Astrocyte (in vitro differentiated cells and primary cell): ENCODE measurements around the gene MRGPRE. TPM values are rescaled to one million over a fixed set of nuclear protein-coding genes. Genes with fewer than 3 reads are reported as not detected.

Experiments used
- DNase-seq: peaks from one replicate; pipeline ENCODE4 v3.0.0-alpha.2; 2010; ENCODE audit warnings: low read depth
- FAIRE-seq: peaks from 2 replicates; lab custom pipeline; 2011; peaks lifted over from hg19 to GRCh38; lab: Jason Lieb, UNC
- H2AFZ ChIP-seq: 2 replicates; pipeline ENCODE4 v1.6.0; 2012; ENCODE audit warnings: low read depth, low read length, inconsistent platforms
- H3K27ac ChIP-seq: 2 replicates; pipeline ENCODE4 v1.5.1; 2011; ENCODE audit warnings: low read depth, low read length, inconsistent platforms
- H3K27me3 ChIP-seq: 2 replicates; pipeline ENCODE4 v1.6.0; 2011; ENCODE audit warnings: low read length, inconsistent platforms; ENCODE audit not compliant: insufficient read depth
- H3K36me3 ChIP-seq: 2 replicates; pipeline ENCODE4 v1.5.1; 2011; ENCODE audit warnings: low read length, inconsistent platforms; ENCODE audit not compliant: insufficient read depth
- H3K4me1 ChIP-seq: 2 replicates; pipeline ENCODE4 v1.5.1; 2011; ENCODE audit warnings: low read length, inconsistent platforms; ENCODE audit not compliant: insufficient read depth
- H3K4me2 ChIP-seq: 2 replicates; pipeline ENCODE4 v1.6.0; 2012; ENCODE audit warnings: low read length, inconsistent platforms
- H3K4me3 ChIP-seq: 2 replicates; pipeline ENCODE4 v1.5.1; 2011; ENCODE audit warnings: low read depth, mild to moderate bottlenecking, low read length, inconsistent platforms; ENCODE audit not compliant: insufficient read depth
- H3K79me2 ChIP-seq: 2 replicates; pipeline ENCODE4 v1.6.0; 2012; ENCODE audit warnings: mild to moderate bottlenecking, low read length, inconsistent platforms; ENCODE audit not compliant: insufficient read depth
- H3K9ac ChIP-seq: 2 replicates; pipeline ENCODE4 v1.6.0; 2012; ENCODE audit warnings: mild to moderate bottlenecking, low read length, inconsistent platforms
- H3K9me3 ChIP-seq: 2 replicates; pipeline ENCODE4 v1.5.1; 2012; ENCODE audit warnings: low read depth, mild to moderate bottlenecking, low read length, inconsistent platforms; ENCODE audit not compliant: insufficient read depth
- H4K20me1 ChIP-seq: 2 replicates; pipeline ENCODE4 v1.6.0; 2012; ENCODE audit warnings: low read length, inconsistent platforms; ENCODE audit not compliant: insufficient read depth
- H3K27ac Mint-ChIP-seq: one replicate; pipeline ENCODE4 v1.8.0; 2021; ENCODE audit warnings: mild to moderate bottlenecking, mixed read lengths; ENCODE audit not compliant: unreplicated experiment
- H3K27me3 Mint-ChIP-seq: one replicate; pipeline ENCODE4 v1.8.0; 2021; ENCODE audit warnings: low read depth, mixed read lengths; ENCODE audit not compliant: unreplicated experiment
- H3K36me3 Mint-ChIP-seq: one replicate; pipeline ENCODE4 v1.8.0; 2021; ENCODE audit warnings: low read depth, mixed read lengths; ENCODE audit not compliant: unreplicated experiment
- H3K4me1 Mint-ChIP-seq: one replicate; pipeline ENCODE4 v1.8.0; 2021; ENCODE audit warnings: low read depth, mixed read lengths; ENCODE audit not compliant: unreplicated experiment
- H3K4me3 Mint-ChIP-seq: one replicate; pipeline ENCODE4 v1.8.0; 2021; ENCODE audit warnings: mild to moderate bottlenecking, moderate library complexity, mixed read lengths; ENCODE audit not compliant: unreplicated experiment
- H3K9me3 Mint-ChIP-seq: one replicate; pipeline ENCODE4 v1.8.0; 2021; ENCODE audit warnings: mild to moderate bottlenecking, mixed read lengths; ENCODE audit not compliant: unreplicated experiment
- CTCF ChIP-seq: IDR thresholded peaks from 2 replicates; pipeline ENCODE4 v1.5.1; 2011; ENCODE audit warnings: low read depth, mild to moderate bottlenecking, inconsistent platforms, low read length, moderate library complexity; ENCODE audit not compliant: insufficient read depth
- EZH2 ChIP-seq: IDR thresholded peaks from 2 replicates; pipeline ENCODE4 v1.6.1; 2012; ENCODE audit warnings: mild to moderate bottlenecking, low read length, inconsistent platforms; ENCODE audit not compliant: insufficient read depth
- total RNA-seq: library from RNA; stranded (reverse); gene quantifications from 2 replicates; pipeline ENCODE4 v1.2.1, GENCODE V29; 2021

Gene MRGPRE
- total RNA-seq, 1 donor from 2014 or later: not detected

- no peak for TF ChIP-seq CTCF
- no peak for TF ChIP-seq EZH2
- no peak overlapping the region for H3K4me3 Mint-ChIP-seq
- Histone ChIP-seq H2AFZ (no peak overlapping the region), H3K9ac (no peak overlapping the region), H3K79me2 (no peaks in the 10 kb centered on the region), H3K4me2 (no peak overlapping the region), H3K9me3 (peaks cover 6% of the 10 kb centered on the region), H3K27me3 (peaks cover 9% of the 10 kb centered on the region), H3K36me3 (no peaks in the 10 kb centered on the region), H3K27ac (no peak overlapping the region), H3K4me3 (no peak overlapping the region), H3K4me1 (no peaks in the 10 kb centered on the region), H4K20me1 (peaks cover 5% of the 10 kb centered on the region)
- H3K4me1 Mint-ChIP-seq: no peaks in the 10 kb centered on the region
- FAIRE-seq: no peak
- peaks cover 35% of the 10 kb centered on the region for H3K27me3 Mint-ChIP-seq
- peaks cover 2% of the 10 kb centered on the region for H3K9me3 Mint-ChIP-seq
- H3K27ac Mint-ChIP-seq: no peak overlapping the region
- no peak for DNase-seq
- H3K36me3 Mint-ChIP-seq: no peaks in the 10 kb centered on the region
Measured at GRCh38 chr11:3208272-3208671, 23.9 kb downstream of the MRGPRE start.

GRCh38 chr11:3207526-3208189, 24.6 kb downstream of the MRGPRE start:
- no peak for FAIRE-seq
- no peak for DNase-seq
- Mint-ChIP-seq H3K4me1 (no peaks in the 10 kb centered on the region), H3K27me3 (peaks cover 32% of the 10 kb centered on the region), H3K4me3 (no peak overlapping the region), H3K36me3 (no peaks in the 10 kb centered on the region), H3K27ac (no peak overlapping the region), H3K9me3 (peaks cover 2% of the 10 kb centered on the region)
- H3K27ac ChIP-seq: no peak overlapping the region
- H3K4me3 ChIP-seq: no peak overlapping the region
- TF ChIP-seq EZH2 (no peak), CTCF (no peak)
- H3K9ac ChIP-seq: no peak overlapping the region
- no peaks in the 10 kb centered on the region for H3K4me1 ChIP-seq
- peaks cover 10% of the 10 kb centered on the region for H3K27me3 ChIP-seq
- H3K79me2 ChIP-seq: no peaks in the 10 kb centered on the region
- no peaks in the 10 kb centered on the region for H3K36me3 ChIP-seq
- peaks cover 6% of the 10 kb centered on the region for H3K9me3 ChIP-seq
- H2AFZ ChIP-seq: no peak overlapping the region
- H4K20me1 ChIP-seq: peaks cover 5% of the 10 kb centered on the region
- no peak overlapping the region for H3K4me2 ChIP-seq

DNA sequence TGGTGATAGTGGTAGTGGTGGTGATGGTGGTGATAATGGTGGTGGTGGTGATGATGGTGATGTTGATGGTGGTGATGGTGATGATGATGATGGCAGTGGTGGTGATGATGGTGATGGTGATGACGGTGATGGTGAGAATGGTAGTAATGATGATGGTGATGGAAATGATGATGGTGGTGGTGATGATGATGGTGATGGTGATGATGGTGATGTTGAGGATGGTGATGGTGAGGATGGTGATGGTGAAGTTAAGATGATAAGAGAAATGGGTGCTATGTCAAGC, 25.4 kb downstream of the MRGPRE start:
- Histone ChIP-seq H3K4me1 (no peaks in the 10 kb centered on the region), H3K4me3 (no peak overlapping the region), H3K9me3 (peaks cover 6% of the 10 kb centered on the region), H3K36me3 (no peaks in the 10 kb centered on the region), H4K20me1 (peaks cover 5% of the 10 kb centered on the region), H3K27ac (no peak overlapping the region), H3K27me3 (peaks cover 17% of the 10 kb centered on the region), H3K9ac (no peak overlapping the region), H2AFZ (no peak overlapping the region), H3K4me2 (no peak overlapping the region), H3K79me2 (no peaks in the 10 kb centered on the region)
- FAIRE-seq (peak; percentile 5), DNase-seq (no peak)
- H3K27me3 Mint-ChIP-seq: peaks cover 39% of the 10 kb centered on the region
- no peak for TF ChIP-seq CTCF
- TF ChIP-seq EZH2: no peak
- no peak overlapping the region for H3K4me3 Mint-ChIP-seq
- no peaks in the 10 kb centered on the region for H3K36me3 Mint-ChIP-seq
- H3K27ac Mint-ChIP-seq: no peak overlapping the region
- H3K9me3 Mint-ChIP-seq: peaks cover 2% of the 10 kb centered on the region
- H3K4me1 Mint-ChIP-seq: no peaks in the 10 kb centered on the region
